Measurements from ENCODE around the gene SEM1.
"Not testable (repeated sequence)": the region's sequence is repeated elsewhere in the genome, so short reads cannot be mapped to it uniquely, and the experiment has no call there.

The SEM1 gene

DNA sequence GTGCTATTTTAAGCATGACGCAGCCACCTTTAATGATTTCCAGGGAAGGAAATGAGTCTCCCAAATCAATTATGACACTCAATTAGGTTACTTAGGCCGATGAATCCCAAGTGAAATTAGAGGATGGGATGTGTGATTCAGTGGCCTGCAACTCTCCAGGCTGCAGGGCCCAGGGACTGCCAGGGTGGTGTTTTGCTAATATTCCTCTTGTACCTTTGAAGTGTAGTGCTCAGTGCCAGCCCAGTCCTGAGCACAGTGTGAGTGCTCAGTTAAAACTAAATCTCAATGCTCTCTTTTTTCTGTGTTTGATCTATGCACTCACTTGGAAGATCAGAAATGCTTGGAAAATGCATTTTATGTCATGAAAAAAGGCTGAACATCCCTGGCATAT is 51.6 kb downstream of the SEM1 start:
- DNase-seq = no peak

GRCh38 chr7:96657347-96658021 is 52.2 kb downstream of the SEM1 start:
- no peak for DNase-seq

GRCh38 chr7:96655956-96656355 is 53.7 kb downstream of the SEM1 start:
- DNase-seq = no peak

DNA sequence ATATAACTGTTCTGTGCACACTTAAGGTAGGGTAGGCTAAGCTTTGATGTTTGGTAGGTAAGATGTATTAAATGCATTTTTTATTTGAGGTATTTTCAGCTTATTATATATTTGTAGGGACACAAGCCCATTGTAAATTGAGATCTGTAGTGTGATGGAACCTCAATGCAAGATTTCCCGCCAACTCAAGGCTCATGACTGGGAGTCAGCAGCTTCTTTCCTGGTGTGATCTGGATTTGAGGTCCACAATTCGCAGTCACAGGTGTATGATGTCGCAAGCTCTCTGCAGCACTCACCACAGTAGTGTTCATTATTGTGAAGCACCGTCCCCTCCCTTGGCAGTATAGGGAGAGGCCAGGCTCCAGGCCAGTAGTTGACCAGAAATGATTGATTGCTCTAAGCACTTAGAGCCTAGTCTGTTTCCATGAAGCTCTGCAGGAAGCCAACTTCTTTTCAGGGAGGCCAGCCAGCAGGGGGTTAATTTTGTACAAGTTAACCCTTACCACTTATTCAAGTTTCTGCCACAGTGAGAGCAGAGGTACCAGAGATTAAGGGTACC is 54.9 kb downstream of the SEM1 start:
- DNase-seq = no peak

- no peak for DNase-seq
These were observed 59.7 kb downstream of the SEM1 start for GRCh38 chr7:96649981-96650380.

GRCh38 chr7:96648784-96649183 is 60.9 kb downstream of the SEM1 start:
- no peak for DNase-seq

GRCh38 chr7:96647733-96648132 is 61.9 kb downstream of the SEM1 start:
- no peak for DNase-seq

DNA sequence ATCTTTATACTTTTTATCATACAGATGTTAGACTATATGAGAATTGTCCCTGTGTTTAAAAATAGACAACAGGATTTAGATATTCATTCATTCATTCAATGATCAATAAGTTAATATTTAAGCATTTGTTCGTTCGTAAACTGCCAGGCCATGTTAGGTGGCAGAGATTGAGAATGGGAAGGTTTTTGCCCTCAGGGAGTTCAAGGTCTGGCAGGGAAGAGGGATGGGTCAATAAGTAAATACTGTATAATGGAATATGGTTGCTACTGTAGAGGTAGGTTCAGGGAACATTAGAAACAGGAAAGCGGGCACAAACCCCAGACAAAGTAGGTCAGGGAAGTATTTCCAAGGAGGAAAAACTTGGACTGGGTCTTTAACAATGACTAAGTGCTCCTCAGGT is 64.6 kb downstream of the SEM1 start:
- DNase-seq = no peak

DNA sequence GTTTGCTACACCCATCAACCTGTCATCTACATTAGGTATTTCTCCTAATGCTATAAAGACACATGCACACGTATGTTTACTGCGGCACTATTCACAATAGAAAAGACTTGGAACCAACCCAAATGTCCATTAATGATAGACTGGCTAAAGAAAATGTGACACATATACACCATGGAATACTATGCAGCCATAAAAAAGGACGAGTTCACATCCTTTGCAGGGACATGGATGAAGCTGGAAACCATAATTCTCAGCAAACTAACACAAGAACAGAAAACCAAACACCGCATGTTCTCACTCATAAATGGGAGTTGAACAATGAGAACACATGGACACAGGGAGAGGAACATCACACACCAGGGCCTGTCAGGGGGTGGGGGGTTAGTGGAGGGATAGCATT is 66.2 kb downstream of the SEM1 start:
- DNase-seq = not testable (repeated sequence)

DNA sequence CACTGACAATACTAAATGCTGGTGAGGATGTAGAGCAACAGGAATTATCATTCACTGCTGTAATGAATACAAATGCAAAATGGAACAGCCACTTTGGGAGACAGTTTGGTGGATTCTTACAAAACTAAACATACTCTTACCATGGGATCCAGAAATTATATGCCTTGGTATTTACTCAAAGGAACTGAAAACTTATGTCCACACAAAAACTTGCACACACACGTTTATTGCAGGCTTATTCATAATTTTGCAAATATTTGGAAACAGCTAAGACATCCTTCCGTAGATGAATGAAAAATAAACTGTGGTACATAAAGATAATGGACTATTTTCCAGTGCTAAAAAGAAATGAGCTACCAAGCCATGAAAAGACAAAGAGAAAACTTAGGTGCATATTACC is 69.6 kb downstream of the SEM1 start:
- DNase-seq = no peak

All from NCI-H2227 treated with DMSO at 0.1 percent for 48 hours (cell line).